Stimulated activated CD4-positive, alpha-beta T cell treated with anti-CD3 and anti-CD28 coated beads, Interleukin-4, amount 100 ng/mL, for 48 hours (primary cell): ENCODE measurements around the gene APLN.
A peak's percentile ranks its signal among the peaks of the same experiment; 100 is the strongest.

ENCODE experiments used
- DNase-seq, 2 donors: peaks; one replicate each; pipeline ENCODE4 v3.0.0-alpha.2; 2020; ENCODE audit warnings: low read depth in 2 of 2

The APLN gene, protein sequence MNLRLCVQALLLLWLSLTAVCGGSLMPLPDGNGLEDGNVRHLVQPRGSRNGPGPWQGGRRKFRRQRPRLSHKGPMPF

DNA sequence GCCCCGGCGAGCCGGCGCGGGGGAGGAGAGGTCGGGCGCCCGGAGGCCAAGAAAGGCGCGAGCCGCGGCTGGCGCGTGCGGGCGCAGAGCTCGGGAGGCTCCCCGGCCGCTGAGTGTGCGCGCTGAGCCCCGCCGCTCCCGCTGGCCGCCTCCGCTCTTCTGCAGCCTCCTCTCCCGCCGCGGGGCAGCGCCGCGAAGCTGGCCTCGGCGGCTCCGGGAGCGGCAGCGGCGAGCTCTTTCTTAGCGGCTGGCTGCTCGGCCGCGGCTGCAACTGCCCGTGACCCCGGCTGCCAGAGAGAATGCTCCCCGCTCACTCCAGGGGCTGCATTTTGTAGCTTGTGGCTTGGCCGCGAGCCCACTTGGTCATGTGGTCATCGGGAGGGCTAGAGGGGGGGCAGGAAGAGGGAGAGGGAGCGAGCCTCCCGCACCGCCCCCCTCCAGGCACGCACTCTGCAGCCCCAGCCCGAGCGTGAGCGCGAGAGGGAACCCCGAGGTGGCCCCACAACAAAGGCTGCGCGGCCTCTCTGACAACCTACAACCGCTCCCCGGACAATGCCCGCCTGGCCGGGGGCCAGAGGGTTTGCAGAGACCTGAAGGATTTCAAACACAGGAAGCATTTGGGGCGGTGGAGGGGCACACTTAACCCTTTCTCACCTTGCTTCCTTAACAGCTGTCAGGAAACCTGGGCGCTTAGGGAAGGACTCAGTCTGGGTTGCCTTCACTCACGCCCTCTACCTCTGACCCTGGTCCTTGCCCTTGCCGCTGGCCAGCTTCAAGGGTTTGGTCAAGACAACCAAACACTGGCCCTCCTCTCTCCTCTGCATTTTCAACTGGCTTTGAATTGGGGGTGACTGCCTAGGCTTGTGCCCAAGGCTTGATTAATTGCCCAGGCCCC lies at the start of gene APLN:
TSS of gene APLN (minus strand) at position 305 of the 895 bp plus-strand sequence. CDS start 326 bp downstream, outside the sequence.
- DNase-seq: no peak

DNA sequence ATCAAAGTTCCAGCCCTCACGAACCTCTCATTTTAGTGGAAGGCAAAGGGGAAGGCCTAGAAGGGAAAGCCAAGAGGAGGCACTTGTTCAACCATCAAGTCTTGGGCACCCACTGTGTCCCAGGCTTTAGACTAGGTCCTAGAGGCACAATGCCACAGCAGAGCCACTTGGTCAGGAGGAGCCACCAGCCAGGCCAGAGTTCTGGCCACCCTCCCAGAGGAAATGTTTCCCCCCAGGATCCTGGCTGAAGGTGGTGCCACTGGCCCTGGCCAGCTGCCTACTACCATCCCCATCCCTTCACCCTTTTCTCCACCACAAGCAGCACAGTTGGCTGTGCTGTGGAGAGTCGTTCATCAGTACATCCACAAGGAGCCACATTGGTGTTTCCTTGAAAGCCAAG lies 49.7 kb upstream of the APLN start:
- DNase-seq: no peak

- DNase-seq: no peak
These were observed 46.9 kb upstream of the APLN start for GRCh38 chrX:129701624-129702069.

DNA sequence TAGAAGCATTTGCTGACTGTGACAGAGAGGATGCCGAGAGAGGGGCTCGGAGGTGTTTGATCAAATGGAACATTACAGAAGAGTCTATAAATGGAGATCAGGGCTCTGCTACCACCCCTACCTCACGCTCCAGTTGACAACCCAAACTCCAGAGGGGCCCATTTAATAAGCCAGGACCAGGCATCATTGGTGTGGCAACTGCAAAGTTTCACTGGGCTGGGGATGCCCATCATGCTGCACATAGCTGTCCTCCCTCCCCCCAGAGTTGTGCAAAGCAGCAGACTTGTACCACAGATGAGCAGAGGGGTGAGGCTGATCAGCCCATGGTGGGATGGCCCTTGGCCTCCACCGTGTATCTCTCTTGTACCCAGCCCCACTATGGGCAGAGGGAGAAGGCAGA lies 45.8 kb upstream of the APLN start:
- DNase-seq: no peak

- DNase-seq: no peak
These were observed 43.4 kb upstream of the APLN start for GRCh38 chrX:129698150-129698549.

DNA sequence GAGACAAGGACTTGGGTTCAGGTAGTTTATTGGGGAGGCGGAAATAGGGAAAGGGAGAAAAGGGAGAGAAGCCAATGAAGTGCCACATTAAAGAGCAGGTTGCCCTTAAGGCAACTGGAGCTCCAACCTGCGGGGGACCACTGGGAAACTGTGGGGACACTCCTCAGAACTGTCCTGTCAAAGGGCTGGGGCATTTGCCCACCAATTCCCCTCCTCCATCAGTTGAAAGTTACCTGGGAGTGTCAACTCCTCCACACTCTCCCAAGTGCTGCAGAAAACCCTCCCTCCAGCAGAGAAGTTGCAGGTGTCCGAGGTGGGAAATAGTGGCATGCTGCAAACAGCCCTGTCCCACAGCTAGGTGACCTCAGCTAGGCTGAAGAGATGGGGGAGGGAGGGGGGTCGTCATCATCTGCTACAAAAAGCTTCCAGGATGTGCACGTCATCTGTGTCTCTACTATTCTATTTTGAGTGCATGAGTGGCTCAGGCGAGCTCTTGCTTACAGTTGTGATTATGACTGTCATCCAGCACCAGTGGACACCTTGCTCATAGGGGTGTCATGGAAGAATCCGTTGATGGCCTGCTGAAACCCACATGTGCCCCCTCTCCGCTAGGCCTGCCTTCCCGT lies 42.6 kb upstream of the APLN start:
- DNase-seq: no peak

DNA sequence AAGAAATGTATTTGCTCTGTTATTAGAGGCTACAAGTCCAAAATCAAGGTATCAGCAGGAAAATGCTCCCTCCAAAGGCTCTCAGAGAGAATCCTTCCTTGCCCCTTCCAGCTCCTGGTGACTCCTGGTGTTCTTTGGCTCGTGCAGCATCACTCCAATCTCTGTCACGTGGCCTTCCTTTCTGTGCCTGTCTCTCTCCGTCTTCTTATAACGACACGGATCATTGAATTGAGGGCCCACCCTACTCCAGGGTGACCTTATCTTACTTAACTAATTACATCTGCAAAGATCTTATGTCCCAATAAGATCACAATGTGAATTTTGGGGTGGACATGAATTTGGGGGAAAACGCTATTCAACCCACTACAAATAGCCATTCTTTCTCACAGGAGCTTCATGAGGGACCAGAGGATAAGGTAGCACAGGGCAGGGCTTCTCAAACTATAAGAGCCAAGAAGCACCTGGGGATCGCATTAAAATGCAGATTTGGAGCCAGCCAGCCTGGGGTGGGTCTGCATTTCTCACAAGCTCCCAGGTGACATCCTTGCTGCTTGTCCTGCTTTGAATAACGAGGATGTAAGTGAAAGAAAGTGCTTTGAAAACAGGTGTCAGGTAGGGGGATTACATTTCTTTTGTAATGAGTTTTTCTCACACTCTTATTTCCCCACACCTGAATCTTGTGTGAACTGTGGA lies 41.9 kb upstream of the APLN start:
- no peak for DNase-seq

DNA sequence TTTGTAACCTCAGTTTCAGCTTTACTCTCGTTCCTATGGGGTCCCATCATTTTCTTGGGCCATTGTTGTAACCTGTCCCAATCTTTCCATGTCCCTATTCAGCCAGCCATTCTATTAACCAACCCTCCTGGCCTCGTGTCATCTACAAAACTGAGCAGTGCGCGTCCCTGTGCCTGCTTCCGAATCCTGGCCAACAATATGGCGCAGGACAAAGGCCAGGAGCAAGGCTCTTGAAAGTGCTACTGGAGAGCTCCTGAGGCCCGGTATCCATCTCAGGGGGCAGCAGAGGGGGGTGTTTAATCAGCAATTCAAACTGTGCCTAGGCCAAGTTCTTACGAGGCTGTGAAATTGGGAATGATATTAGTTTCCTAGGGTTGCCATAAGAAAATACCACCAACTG lies 41.2 kb upstream of the APLN start:
- DNase-seq: no peak

- no peak for DNase-seq
These were observed 40.8 kb upstream of the APLN start for GRCh38 chrX:129695535-129695934.

GRCh38 chrX:129694805-129695204 lies 40.0 kb upstream of the APLN start:
- DNase-seq: no peak

DNA sequence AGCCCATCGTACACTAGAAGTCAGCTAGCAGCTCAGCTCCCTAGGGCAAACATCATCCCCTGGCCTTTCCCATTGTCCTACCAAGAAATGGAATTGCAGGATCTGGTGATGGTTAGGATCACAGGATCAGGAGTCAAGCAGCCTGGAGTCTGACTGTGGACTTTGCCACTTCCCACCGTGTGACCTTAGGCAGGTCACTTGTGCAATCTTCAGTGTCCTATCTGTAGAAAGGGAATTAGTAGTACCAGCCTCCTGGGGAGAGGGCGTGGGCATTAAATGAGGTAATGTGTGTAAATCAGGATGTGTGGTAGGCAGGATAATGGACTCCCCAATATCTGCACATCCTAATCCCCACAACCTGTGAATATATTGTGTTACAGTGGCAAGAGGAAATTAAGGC lies 38.6 kb upstream of the APLN start:
- DNase-seq: no peak

DNA sequence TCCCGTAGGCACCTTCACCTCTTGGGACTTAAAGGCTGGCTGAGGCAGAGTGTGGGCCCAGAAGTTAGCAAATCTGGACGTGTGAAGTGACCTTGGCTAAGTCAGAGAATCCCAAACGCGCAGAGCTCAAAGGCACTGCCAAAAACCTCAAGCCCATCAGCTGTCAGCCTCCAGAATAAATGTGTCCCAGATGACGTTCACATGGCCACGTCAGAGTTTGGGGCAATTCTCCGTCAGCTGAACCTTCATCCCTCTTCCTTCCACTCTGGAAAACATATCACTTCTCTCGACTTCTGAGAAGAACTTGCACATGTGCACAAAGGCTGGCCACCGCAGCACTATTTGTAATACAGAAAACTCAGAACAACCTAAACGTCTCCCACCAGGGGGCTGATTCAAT lies 35.7 kb upstream of the APLN start:
- DNase-seq: no peak

DNA sequence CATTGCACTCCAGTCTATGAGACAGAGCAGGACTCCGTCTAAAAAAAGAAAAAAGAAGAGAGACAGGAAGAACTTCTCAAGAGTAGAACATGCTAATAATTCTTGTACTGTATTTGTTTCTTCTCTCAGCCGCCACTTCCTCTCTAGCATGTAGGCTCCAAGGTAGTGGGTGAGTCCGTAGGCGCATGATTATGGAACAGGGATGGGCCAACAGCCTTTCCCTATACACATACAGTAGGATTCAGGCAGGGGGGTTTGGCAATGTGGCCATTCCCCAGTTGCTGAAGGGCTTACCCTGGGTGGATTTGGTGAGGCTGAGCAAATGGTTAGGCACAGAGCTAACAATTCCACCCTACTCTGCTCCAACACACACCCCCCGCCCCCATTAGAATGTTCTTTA lies 35.0 kb upstream of the APLN start:
- DNase-seq: no peak

GRCh38 chrX:129688097-129688496 lies 33.3 kb upstream of the APLN start:
- no peak for DNase-seq

DNA sequence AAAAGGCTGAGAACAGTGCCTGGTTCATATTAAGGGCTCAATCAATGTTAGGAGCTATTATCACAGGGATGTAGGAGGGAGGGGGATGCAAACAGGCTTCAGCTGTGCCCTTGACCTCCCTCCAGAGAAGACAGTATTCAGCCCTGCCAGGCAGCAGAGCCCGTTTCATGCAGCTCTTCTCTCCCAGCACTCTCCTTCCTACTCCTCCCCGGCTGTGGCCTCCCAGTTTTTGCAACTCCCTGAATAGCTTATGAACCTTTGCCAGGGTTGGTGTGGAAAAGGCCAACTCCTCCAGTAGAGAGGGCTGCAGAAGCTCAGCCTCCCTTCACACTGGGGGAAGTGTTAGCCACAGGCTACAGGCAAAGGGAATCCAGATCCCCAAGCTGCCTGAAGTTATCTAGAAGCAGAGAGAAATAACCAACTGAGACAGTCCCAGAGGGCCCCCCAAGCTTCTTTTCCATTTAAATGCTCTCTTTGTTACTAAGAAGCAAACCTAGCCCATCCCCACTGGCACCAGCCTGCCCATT lies 31.7 kb upstream of the APLN start:
- DNase-seq: no peak

GRCh38 chrX:129682979-129683378 lies 28.2 kb upstream of the APLN start:
- no peak for DNase-seq

DNA sequence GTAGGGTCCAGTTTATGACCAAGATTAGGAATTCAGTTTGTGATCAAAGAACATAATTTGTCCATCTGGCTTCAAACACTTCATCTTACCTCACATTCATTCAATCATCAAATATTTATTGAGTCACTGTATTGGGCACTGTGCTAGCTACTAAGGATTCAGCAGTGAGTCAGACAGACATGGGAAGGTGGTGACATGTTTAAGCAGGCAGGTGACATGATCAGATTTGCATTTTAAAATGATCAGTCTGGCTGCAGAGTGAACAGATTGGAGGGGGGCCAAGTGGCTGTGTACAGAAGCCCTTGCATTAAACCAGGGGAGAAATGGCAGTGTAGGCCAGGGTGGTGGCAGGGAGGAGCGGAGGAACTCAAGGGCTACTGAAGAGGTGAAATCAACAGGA lies 25.1 kb upstream of the APLN start:
- DNase-seq: no peak

- DNase-seq: peak in 1 of 2 donors; percentile 19
These were observed 23.9 kb upstream of the APLN start for GRCh38 chrX:129678614-129679195.

GRCh38 chrX:129667412-129667811 lies 12.7 kb upstream of the APLN start:
- no peak for DNase-seq

GRCh38 chrX:129665916-129666644 lies 11.3 kb upstream of the APLN start:
- DNase-seq: no peak

- DNase-seq: no peak
These were observed 8.4 kb upstream of the APLN start for GRCh38 chrX:129663171-129663570.
